RPMI8226 (cell line): ENCODE results near the gene ESF1.
A peak's percentile ranks its signal among the peaks of the same experiment; 100 is the strongest.
"Not testable (repeated sequence)": the region's sequence is repeated elsewhere in the genome, so short reads cannot be mapped to it uniquely, and the experiment has no call there.

Experiments
- DNase-seq: peaks from one replicate; pipeline ENCODE4 v3.0.0-alpha.2; 2015

Gene ESF1

GRCh38 chr20:13786143-13786828, 1.6 kb upstream of the ESF1 start:
- DNase-seq: peak; percentile 11

- no peak for DNase-seq
Observed at GRCh38 chr20:13784271-13784892, 337 bp downstream of the ESF1 start.

- DNase-seq: no peak
Observed at GRCh38 chr20:13783528-13783927, 1.2 kb downstream of the ESF1 start.

GRCh38 chr20:13778827-13779226, 5.9 kb downstream of the ESF1 start:
- no peak for DNase-seq

GRCh38 chr20:13777171-13777601, 7.5 kb downstream of the ESF1 start:
- DNase-seq: no peak

- no peak for DNase-seq
Observed at GRCh38 chr20:13775867-13776266, 8.9 kb downstream of the ESF1 start.

GRCh38 chr20:13772529-13772928, 12.2 kb downstream of the ESF1 start:
- no peak for DNase-seq

- peak; percentile 15 for DNase-seq
Observed at GRCh38 chr20:13771853-13772453, 12.8 kb downstream of the ESF1 start.

- no peak for DNase-seq
Observed at GRCh38 chr20:13770141-13770540, 14.6 kb downstream of the ESF1 start.

GRCh38 chr20:13765868-13766416, 18.8 kb downstream of the ESF1 start:
- DNase-seq: no peak

GRCh38 chr20:13765299-13765698, 19.4 kb downstream of the ESF1 start:
- DNase-seq: no peak

GRCh38 chr20:13760451-13760946, 24.2 kb downstream of the ESF1 start:
- not testable (repeated sequence) for DNase-seq

GRCh38 chr20:13758884-13759283, 25.8 kb downstream of the ESF1 start:
- no peak for DNase-seq

- no peak for DNase-seq
Observed at GRCh38 chr20:13756551-13756950, 28.2 kb downstream of the ESF1 start.

GRCh38 chr20:13755809-13756208, 28.9 kb downstream of the ESF1 start:
- no peak for DNase-seq

GRCh38 chr20:13753436-13754036, 31.2 kb downstream of the ESF1 start:
- DNase-seq: no peak

GRCh38 chr20:13749811-13750210, 34.9 kb downstream of the ESF1 start:
- DNase-seq: no peak

- DNase-seq: no peak
Observed at GRCh38 chr20:13745784-13746183, 38.9 kb downstream of the ESF1 start.

- DNase-seq: no peak
Observed at GRCh38 chr20:13744352-13744751, 40.4 kb downstream of the ESF1 start.

GRCh38 chr20:13741879-13742278, 42.8 kb downstream of the ESF1 start:
- no peak for DNase-seq

GRCh38 chr20:13739731-13740649, 44.7 kb downstream of the ESF1 start:
- no peak for DNase-seq

GRCh38 chr20:13738187-13738586, 46.5 kb downstream of the ESF1 start:
- DNase-seq: not testable (repeated sequence)
